HCT116 (cell line): ENCODE results near the gene RNF214. TPM values are rescaled to one million over a fixed set of nuclear protein-coding genes. Genes with fewer than 3 reads are reported as not detected.

Source experiments
- ATAC-seq: fragments of 200-7000 bp; cut with Tn5 transposase; 2 replicates; pipeline ENCODE4 v1.9.1; 2020; ENCODE audit warnings: mild to moderate bottlenecking, moderate library complexity
- BruUV-seq: library from RNA; stranded (reverse); fragments of 400-500 nt; replicated peaks from 2 replicates; lab custom pipeline; 2021; lab: Mats Ljungman, UMichigan
- CTCF ChIA-PET: fragments of 300-600 bp; sonication (Branson Sonifier 250); formaldehyde crosslinking; loops from one replicate; lab custom pipeline; 2021; ENCODE audit warnings: antibody characterized with exemption; lab: Charles Lee
- POLR2A ChIA-PET: fragments of 300-600, 350-600 bp; sonication (Branson Sonifier 250); formaldehyde crosslinking; loops from one replicate; lab custom pipeline; 2021; ENCODE audit warnings: antibody characterized with exemption; lab: Charles Lee
- RAD21 ChIA-PET, 2 experiments: fragments of 300-600 bp; sonication (Branson Sonifier 250); formaldehyde crosslinking; loops; one replicate each; lab custom pipeline; 2023; ENCODE audit warnings: low total read pairs in 2 of 2; ENCODE audit not compliant: uncharacterized antibody in 2 of 2, unreplicated experiment in 2 of 2, low non-redundant PET in 1 of 2; lab: Charles Lee
- DNase-seq: peaks from one replicate; pipeline ENCODE4 v3.0.0-alpha.2; 2010; ENCODE audit warnings: low read depth, low spot score
- H2AFZ ChIP-seq: fragments of 200-600 bp; shearing (Covaris generic), sonication (generic); 2 replicates; pipeline ENCODE4 v1.6.1; 2017; ENCODE audit warnings: low read depth, mixed run types, mixed read lengths, antibody characterized with exemption, low read length; ENCODE audit not compliant: poor library complexity, severe bottlenecking
- H3K27ac ChIP-seq: 2 replicates; pipeline ENCODE4 v1.5.1; 2012; ENCODE audit warnings: low read depth, low read length
- H3K27me3 ChIP-seq: fragments of 200-600 bp; sonication (generic); 2 replicates; pipeline ENCODE4 v1.6.1; 2016; ENCODE audit warnings: mixed run types, low read length, mixed read lengths; ENCODE audit not compliant: insufficient read depth
- H3K36me3 ChIP-seq, 2 experiments: fragments of 200-500 bp in 1 of 2; fragments of 200-600 bp in 1 of 2; sonication (Bioruptor generic) in 1 of 2; sonication (generic) in 1 of 2; 2 replicates each; pipeline versions ENCODE4 v1.5.1 to v1.6.1; 2014 to 2016; ENCODE audit warnings: low read length in 2 of 2, inconsistent platforms in 1 of 2, mixed read lengths in 1 of 2, mixed run types in 1 of 2; ENCODE audit not compliant: insufficient read depth in 2 of 2, control insufficient read depth in 1 of 2
- H3K4me1 ChIP-seq, 2 experiments: fragments of 200-600 bp in 1 of 2; sonication (generic) in 1 of 2; 2 replicates each; pipeline versions ENCODE4 v1.5.1 to v1.6.1; 2012 to 2017; ENCODE audit warnings: low read length in 2 of 2, inconsistent platforms in 1 of 2, mild to moderate bottlenecking in 1 of 2, mixed read lengths in 1 of 2, mixed run types in 1 of 2, moderate library complexity in 1 of 2; ENCODE audit not compliant: insufficient read depth in 2 of 2, control insufficient read depth in 1 of 2
- H3K4me2 ChIP-seq: fragments of 200-600 bp; sonication (generic); 2 replicates; pipeline ENCODE4 v1.6.1; 2017; ENCODE audit warnings: mixed run types, low read length, mixed read lengths
- H3K4me3 ChIP-seq, 2 experiments: fragments of 200-600 bp in 1 of 2; sonication (generic) in 1 of 2; replicated peaks in 1 of 2; 2 replicates each; pipeline ENCODE4 v1.5.1; 2011 to 2016; ENCODE audit warnings: low read length in 2 of 2, control low read depth in 1 of 2, low read depth in 1 of 2, mild to moderate bottlenecking in 1 of 2, mixed read lengths in 1 of 2, mixed run types in 1 of 2
- H3K79me2 ChIP-seq: fragments of 200-600 bp; sonication (generic); 2 replicates; pipeline ENCODE4 v1.6.1; 2017; ENCODE audit warnings: mild to moderate bottlenecking, mixed run types, low read length, moderate library complexity, mixed read lengths; ENCODE audit not compliant: insufficient read depth
- H3K9ac ChIP-seq: fragments of 200-600 bp; sonication (generic); 2 replicates; pipeline ENCODE4 v1.6.1; 2016; ENCODE audit warnings: low read length, mixed read lengths
- H3K9me2 ChIP-seq: fragments of 200-600 bp; sonication (generic), shearing (Covaris generic); 2 replicates; pipeline ENCODE4 v1.6.1; 2017; ENCODE audit warnings: mixed run types, mild to moderate bottlenecking, moderate library complexity; ENCODE audit not compliant: insufficient read depth
- H3K9me3 ChIP-seq, 2 experiments: fragments of 200-500 bp in 1 of 2; fragments of 200-600 bp in 1 of 2; sonication (Bioruptor generic) in 1 of 2; sonication (generic) in 1 of 2; 2 replicates each; pipeline ENCODE4 v1.6.1; 2014 to 2017; ENCODE audit warnings: low read length in 2 of 2, mixed read lengths in 2 of 2, inconsistent platforms in 1 of 2, low read depth in 1 of 2, mild to moderate bottlenecking in 1 of 2, mixed run types in 1 of 2, moderate library complexity in 1 of 2; ENCODE audit not compliant: control insufficient read depth in 1 of 2, insufficient read depth in 1 of 2
- H4K20me1 ChIP-seq: fragments of 200-600 bp; sonication (generic), shearing (Covaris generic); 2 replicates; pipeline ENCODE4 v1.6.1; 2017; ENCODE audit warnings: mixed run types, mild to moderate bottlenecking, moderate library complexity; ENCODE audit not compliant: insufficient read depth
- ATF3 ChIP-seq: IDR thresholded peaks from 2 replicates; pipeline ENCODE4 v1.6.1; 2012
- CEBPB ChIP-seq: IDR thresholded peaks from 2 replicates; pipeline ENCODE4 v1.6.1; 2012; ENCODE audit warnings: low read depth
- CTCF ChIP-seq, 3 experiments: fragments of 200-600 bp in 1 of 3; sonication (generic) in 1 of 3; IDR thresholded peaks in 2 of 3; conservative IDR thresholded peaks in 1 of 3; 2 replicates each; pipeline ENCODE4 v1.5.1; 2012 to 2017; ENCODE audit warnings: low read depth in 2 of 3, low read length in 2 of 3, antibody characterized with exemption in 1 of 3, borderline replicate concordance in 1 of 3, control low read depth in 1 of 3, mild to moderate bottlenecking in 1 of 3, mixed read lengths in 1 of 3, mixed run types in 1 of 3, moderate library complexity in 1 of 3; ENCODE audit not compliant: insufficient read depth in 1 of 3
- EGR1 ChIP-seq: IDR thresholded peaks from 2 replicates; pipeline ENCODE4 v1.6.1; 2012; ENCODE audit warnings: low read depth
- EZH2 ChIP-seq: fragments of 200-600 bp; sonication (generic); IDR thresholded peaks from 2 replicates; pipeline ENCODE4 v1.6.1; 2017; ENCODE audit warnings: antibody characterized with exemption, mixed run types
- EZH2phosphoT487 ChIP-seq: fragments of 200-600 bp; IDR thresholded peaks from 2 replicates; pipeline ENCODE4 v1.6.1; 2018; ENCODE audit warnings: antibody characterized with exemption, borderline replicate concordance
- FOSL1 ChIP-seq: IDR thresholded peaks from 2 replicates; pipeline ENCODE4 v1.6.1; 2012; ENCODE audit warnings: low read depth
- JUND ChIP-seq: IDR thresholded peaks from 2 replicates; pipeline ENCODE4 v1.6.1; 2012
- POLR2AphosphoS5 ChIP-seq: IDR thresholded peaks from 2 replicates; pipeline ENCODE4 v1.6.1; 2011; ENCODE audit warnings: mild to moderate bottlenecking, low read depth, low read length, moderate library complexity
- REST ChIP-seq: IDR thresholded peaks from 2 replicates; pipeline ENCODE4 v1.6.1; 2012; ENCODE audit warnings: low read depth
- SIN3A ChIP-seq: IDR thresholded peaks from 2 replicates; pipeline ENCODE4 v1.6.1; 2012; ENCODE audit warnings: low read depth
- SRF ChIP-seq: IDR thresholded peaks from 2 replicates; pipeline ENCODE4 v1.6.1; 2012; ENCODE audit warnings: low read depth
- ZFX ChIP-seq: fragments of 450-650 bp; IDR thresholded peaks from 2 replicates; pipeline ENCODE4 v1.6.1; 2017
- intact Hi-C: fragments of 100-400 bp; cut with micrococcal nuclease; formaldehyde crosslinking; loops from 2 replicates; pipeline ENCODE4 v1.10.0; 2022
- total RNA-seq: library from RNA; stranded (reverse); gene quantifications from one replicate; pipeline ENCODE4 v1.2.1, GENCODE V29; 2021; ENCODE audit not compliant: unreplicated experiment

RNF214 gene
- total RNA-seq, 1 experiment from 2014 or later, result 29.3 TPM

- intact Hi-C loops, result no loop called here
- Histone ChIP-seq H3K4me3 (no peak overlapping the region), H3K9me2 (no peaks in the 10 kb centered on the region), H2AFZ (no peak overlapping the region), H3K9me3 (no peaks in the 10 kb centered on the region), H3K9ac (no peak overlapping the region), H3K4me2 (no peak overlapping the region), H3K79me2 (no peaks in the 10 kb centered on the region), H3K27me3 (no peaks in the 10 kb centered on the region), H3K4me1 (peaks cover 0 to 2% of the 10 kb centered on the region in 2 experiments; a peak in 1 of 4 replicates), H3K36me3 (peaks cover 3 to 7% of the 10 kb centered on the region in 2 experiments; a peak in 2 of 4 replicates), H3K27ac (no peak overlapping the region), H4K20me1 (no peaks in the 10 kb centered on the region)
- ATAC-seq (no peak), DNase-seq (no peak)
- ChIA-PET RAD21 (no interaction called here), CTCF (no interaction called here), POLR2A (no interaction called here)
- TF ChIP-seq FOSL1 (no peak), JUND (no peak), ATF3 (no peak), POLR2AphosphoS5 (no peak), ZFX (no peak), CTCF (IDR thresholded peaks at IDR 0.05 in 2 of 3, conservative IDR thresholded peaks at IDR 0.05 in 1 of 3; ENCODE audit: borderline replicate concordance in 1 of 3, insufficient read depth in 1 of 3, low read depth in 2 of 3, low read length in 2 of 3) (no peak), REST (no peak), SRF (no peak), EZH2 (no peak), EGR1 (no peak), SIN3A (no peak), CEBPB (no peak), EZH2phosphoT487 (no peak)
- no TSS peak for BruUV-seq
Measured at GRCh38 chr11:117186431-117186761, 46.1 kb upstream of the RNF214 start.
